Subcutaneous adipose tissue (tissue), 4 donors: ENCODE results near the gene EPS8. TPM values are rescaled to one million over a fixed set of nuclear protein-coding genes. Genes with fewer than 3 reads are reported as not detected.

ENCODE experiments used
- total RNA-seq, 4 donors: library from RNA; depleted of rRNA; stranded (reverse); fragments of >200 nt; gene quantifications; one replicate each; pipeline ENCODE4 v1.1.0, GENCODE V29; 2016
- TF ChIP-seq, protein P1 (sequence below): fragments of 450-650 bp; IDR thresholded peaks from one replicate; pipeline ENCODE4 v1.5.1; 2016; ENCODE audit warnings: low read depth, mild to moderate bottlenecking, control low read depth, antibody characterized with exemption, moderate library complexity

The EPS8 gene
- total RNA-seq, 4 donors from 2014 or later: 254 to 462 (median 288) TPM

DNA sequence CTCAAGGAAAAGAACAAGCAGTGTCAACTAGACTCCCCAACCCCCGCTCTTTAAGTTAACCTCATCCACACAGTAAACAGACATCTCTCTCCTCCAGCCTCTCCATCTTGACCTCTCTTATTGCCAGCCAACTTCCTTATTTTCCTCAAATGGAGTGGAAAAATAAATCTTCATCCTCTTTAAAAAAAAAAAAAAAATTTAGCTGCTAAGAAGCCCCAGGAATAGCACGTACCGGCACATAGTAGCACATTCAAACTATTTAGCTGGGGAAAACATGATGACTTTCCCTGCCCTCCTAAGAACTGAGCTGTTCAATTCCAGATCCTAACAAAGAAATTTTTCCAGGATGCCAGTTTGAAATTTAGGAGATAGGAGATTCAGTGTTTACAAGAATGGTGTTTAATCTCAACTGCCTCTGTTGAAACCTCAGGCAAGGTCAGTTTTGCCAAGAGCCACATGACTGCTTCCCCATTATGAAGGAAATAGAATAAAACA is 90.8 kb downstream of the EPS8 start:
- TF ChIP-seq, protein P1, sequence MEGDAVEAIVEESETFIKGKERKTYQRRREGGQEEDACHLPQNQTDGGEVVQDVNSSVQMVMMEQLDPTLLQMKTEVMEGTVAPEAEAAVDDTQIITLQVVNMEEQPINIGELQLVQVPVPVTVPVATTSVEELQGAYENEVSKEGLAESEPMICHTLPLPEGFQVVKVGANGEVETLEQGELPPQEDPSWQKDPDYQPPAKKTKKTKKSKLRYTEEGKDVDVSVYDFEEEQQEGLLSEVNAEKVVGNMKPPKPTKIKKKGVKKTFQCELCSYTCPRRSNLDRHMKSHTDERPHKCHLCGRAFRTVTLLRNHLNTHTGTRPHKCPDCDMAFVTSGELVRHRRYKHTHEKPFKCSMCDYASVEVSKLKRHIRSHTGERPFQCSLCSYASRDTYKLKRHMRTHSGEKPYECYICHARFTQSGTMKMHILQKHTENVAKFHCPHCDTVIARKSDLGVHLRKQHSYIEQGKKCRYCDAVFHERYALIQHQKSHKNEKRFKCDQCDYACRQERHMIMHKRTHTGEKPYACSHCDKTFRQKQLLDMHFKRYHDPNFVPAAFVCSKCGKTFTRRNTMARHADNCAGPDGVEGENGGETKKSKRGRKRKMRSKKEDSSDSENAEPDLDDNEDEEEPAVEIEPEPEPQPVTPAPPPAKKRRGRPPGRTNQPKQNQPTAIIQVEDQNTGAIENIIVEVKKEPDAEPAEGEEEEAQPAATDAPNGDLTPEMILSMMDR: no peak

DNA sequence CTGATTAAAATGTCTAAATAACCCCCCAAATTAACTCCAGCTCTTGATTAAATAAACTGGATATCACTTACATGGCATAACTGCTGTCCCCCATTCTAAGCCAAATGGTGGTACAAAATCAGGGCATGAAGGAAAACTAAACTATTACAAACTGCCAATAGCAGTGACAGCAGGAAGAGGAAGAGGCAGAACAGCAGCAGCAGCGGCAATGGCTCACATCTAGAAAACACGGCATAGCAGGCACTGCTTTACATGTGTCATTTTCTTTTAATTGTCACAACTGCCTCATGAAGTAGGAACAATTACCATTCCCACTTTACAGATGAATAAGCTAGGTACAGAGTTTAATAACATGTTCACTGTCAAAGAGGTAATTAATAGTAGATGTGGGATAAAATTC is 92.0 kb downstream of the EPS8 start:
- TF ChIP-seq, protein P1: no peak

- TF ChIP-seq, protein P1: no peak
Observed at GRCh38 chr12:15693228-15693911, 95.8 kb downstream of the EPS8 start.

- TF ChIP-seq, protein P1: no peak
Observed at GRCh38 chr12:15691388-15691787, 97.8 kb downstream of the EPS8 start.

DNA sequence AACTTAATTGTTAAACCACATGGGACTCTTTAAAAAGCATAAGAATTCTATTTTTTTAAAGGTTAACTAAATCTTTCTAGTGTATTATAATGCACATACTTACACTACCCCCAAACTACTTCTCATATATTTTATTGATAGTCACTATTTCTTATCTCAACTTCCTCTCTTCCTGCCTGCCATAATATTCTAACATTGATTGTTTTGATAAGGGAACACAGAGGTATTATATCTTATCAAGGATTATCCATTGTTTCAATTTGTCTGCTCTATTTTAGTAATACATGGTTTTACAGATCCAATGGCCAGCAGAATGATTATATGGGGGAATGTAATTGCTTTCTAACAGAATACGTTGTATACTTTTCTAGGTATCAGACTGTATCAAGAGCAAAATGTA is 98.9 kb downstream of the EPS8 start:
- TF ChIP-seq, protein P1: no peak

- TF ChIP-seq, protein P1: no peak
Observed at GRCh38 chr12:15689751-15690191, 99.4 kb downstream of the EPS8 start.

- TF ChIP-seq, protein P1: no peak
Observed at GRCh38 chr12:15688838-15689625, 100.2 kb downstream of the EPS8 start.
